Muscle of leg (tissue), 11 donors: ENCODE data around the gene CLMN. TPM values are rescaled to one million over a fixed set of nuclear protein-coding genes. Genes with fewer than 3 reads are reported as not detected.

Source experiments
- DNase-seq: peaks from one replicate; pipeline ENCODE4 v3.0.0; 2013
- H3K27ac ChIP-seq: one replicate; pipeline ENCODE4 v1.5.1; 2013; ENCODE audit warnings: mild to moderate bottlenecking, low read length, control low read depth
- H3K27me3 ChIP-seq: one replicate; pipeline ENCODE4 v1.6.1; 2013; ENCODE audit warnings: low read length; ENCODE audit not compliant: control insufficient read depth, insufficient read depth
- H3K36me3 ChIP-seq: one replicate; pipeline ENCODE4 v1.6.1; 2013; ENCODE audit warnings: low read length; ENCODE audit not compliant: control insufficient read depth, insufficient read depth
- H3K4me1 ChIP-seq: one replicate; pipeline ENCODE4 v1.6.1; 2013; ENCODE audit warnings: low read length; ENCODE audit not compliant: control insufficient read depth, insufficient read depth
- H3K4me3 ChIP-seq: one replicate; pipeline ENCODE4 v1.5.1; 2013; ENCODE audit warnings: low read length, control low read depth
- H3K9me3 ChIP-seq: replicated peaks from 2 replicates; pipeline ENCODE4 v1.6.1; 2013; ENCODE audit warnings: low read depth, low read length; ENCODE audit not compliant: control insufficient read depth
- WGBS: methylation state at CpG from one replicate; pipeline ENCODE4 v1.1.5; 2013; ENCODE audit warnings: missing lambda C conversion rate; ENCODE audit not compliant: insufficient coverage; 5-methylcytosine and 5-hydroxymethylcytosine counted together
- polyA plus RNA-seq, 8 donors: library from polyadenylated mRNA; unstranded; fragments of 120-200 nt; gene quantifications; one replicate each; pipeline versions ENCODE4 v1.2.1 to v1.2.3, GENCODE V29; 2013; ENCODE audit warnings: inconsistent platforms in 1 of 8, low replicate concordance in 1 of 8; ENCODE audit not compliant: insufficient read length in 8 of 8, insufficient read depth in 1 of 8
- total RNA-seq: library from RNA; stranded (reverse); fragments of 120-200 nt; gene quantifications from one replicate; pipeline ENCODE4 v1.2.4, GENCODE V29; 2013

CLMN gene
- total and polyA plus RNA-seq, 9 donors = 2.1 to 4.0 (median 2.8) TPM

DNA sequence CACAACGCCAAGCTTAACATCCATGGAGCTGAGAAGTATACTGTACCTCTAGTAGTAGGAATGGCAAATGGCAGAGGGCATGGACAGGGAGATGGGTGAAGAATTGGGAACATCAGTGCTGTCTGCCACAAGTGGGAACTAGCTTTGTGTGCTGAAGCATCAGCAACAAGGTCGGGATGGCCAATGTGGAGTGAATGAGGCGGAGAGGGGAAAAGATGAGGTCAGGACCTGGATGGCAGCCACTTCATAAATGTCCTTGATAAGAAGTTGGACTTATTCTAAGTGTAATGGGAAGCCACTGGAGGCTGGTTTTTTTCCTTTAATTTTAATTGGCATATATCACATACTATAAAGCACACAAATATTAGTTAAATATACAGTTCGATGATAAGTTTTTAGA is 21.9 kb upstream of the CLMN start:
- 93% methylated on average over 2 of the region's 4 CpGs for WGBS
- Histone ChIP-seq H3K27me3 (peaks cover 12% of the 10 kb centered on the region), H3K9me3 (no peaks in the 10 kb centered on the region), H3K27ac (no peak overlapping the region), H3K36me3 (no peaks in the 10 kb centered on the region), H3K4me3 (no peak overlapping the region), H3K4me1 (no peaks in the 10 kb centered on the region)
- no peak for DNase-seq

DNA sequence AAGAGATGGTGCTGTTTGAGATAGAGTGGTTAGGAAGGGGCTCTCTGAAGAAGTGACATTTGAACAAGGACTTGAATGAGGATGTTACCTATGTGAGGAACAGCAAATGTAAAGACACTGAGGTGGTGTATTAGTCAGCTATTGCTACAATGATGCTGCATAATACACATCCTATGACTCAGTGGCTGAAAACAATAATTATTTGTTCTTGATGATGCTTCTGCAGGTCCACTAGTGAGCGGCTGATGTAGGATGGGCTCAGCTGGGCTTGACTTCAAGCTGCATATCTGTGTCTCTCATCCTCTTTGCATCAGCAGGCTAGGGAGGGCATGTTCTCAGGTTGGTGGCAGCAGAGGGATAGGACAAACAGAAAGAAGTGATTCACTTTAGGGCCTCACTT is 21.4 kb upstream of the CLMN start:
- no peak for DNase-seq
- H3K9me3 ChIP-seq = no peaks in the 10 kb centered on the region
- WGBS = 100% methylated on average over 1 of the region's 1 CpG
- H3K36me3 ChIP-seq = no peaks in the 10 kb centered on the region
- H3K4me3 ChIP-seq = no peak overlapping the region
- H3K4me1 ChIP-seq = no peaks in the 10 kb centered on the region
- H3K27ac ChIP-seq = no peak overlapping the region
- peaks cover 12% of the 10 kb centered on the region for H3K27me3 ChIP-seq

DNA sequence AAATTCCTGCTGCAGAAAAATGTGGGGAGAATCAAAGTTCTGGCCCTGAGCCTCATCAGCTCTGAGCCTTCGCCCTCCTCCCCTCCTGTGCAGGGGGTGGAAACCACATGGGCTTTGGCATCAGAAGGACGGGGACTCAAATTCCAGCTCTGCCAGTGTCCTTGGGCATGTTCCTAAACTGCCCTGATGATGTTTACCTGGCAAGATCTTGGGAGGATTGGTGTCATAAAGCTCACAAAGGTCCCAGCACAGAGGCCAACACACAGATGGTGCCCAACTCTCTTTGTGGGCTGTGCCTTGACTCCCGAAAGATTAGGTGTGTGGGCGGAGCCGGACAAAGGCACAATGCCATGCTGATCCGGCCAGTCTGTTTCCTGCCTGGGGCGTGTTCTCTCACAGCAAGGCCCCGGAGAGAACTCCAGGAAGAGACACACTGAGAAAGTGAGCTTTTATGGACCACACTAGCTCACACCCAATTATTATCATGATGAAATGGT is 20.5 kb upstream of the CLMN start:
- H3K27me3 ChIP-seq = peaks cover 15% of the 10 kb centered on the region
- no peaks in the 10 kb centered on the region for H3K4me1 ChIP-seq
- H3K9me3 ChIP-seq = no peaks in the 10 kb centered on the region
- 42% methylated on average over 6 of the region's 8 CpGs for WGBS
- no peak overlapping the region for H3K4me3 ChIP-seq
- no peak overlapping the region for H3K27ac ChIP-seq
- no peak for DNase-seq
- no peaks in the 10 kb centered on the region for H3K36me3 ChIP-seq

DNA sequence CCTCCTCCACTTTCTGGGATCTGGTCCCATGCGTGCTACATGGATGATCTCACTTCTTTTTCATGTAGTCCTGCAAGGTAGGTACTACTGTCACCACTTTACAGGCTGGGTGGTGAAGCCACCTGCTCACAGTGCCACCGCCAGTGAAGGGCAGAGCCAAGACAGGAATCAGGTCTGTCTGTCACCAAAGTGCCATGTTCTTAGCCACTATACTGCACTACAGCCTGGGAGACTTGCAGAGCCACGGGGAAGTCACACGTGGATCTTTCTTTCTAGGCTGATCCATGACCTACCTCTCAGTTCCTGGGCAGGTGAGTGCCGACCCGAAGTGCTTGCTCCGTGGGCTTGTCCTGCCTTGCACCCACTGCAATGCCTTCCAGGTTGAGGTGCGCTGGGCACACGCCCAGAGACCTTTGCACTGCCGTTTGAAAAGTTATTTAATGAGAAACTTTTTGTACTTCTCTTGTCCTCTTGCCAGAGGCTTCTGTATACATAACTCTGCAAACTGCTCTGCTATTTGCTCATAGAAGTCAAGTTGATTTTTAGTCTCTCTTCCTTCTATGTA is 19.7 kb upstream of the CLMN start:
- WGBS = 80% methylated on average over 7 of the region's 10 CpGs
- no peak overlapping the region for H3K27ac ChIP-seq
- no peaks in the 10 kb centered on the region for H3K36me3 ChIP-seq
- no peak overlapping the region for H3K4me3 ChIP-seq
- no peak for DNase-seq
- no peaks in the 10 kb centered on the region for H3K9me3 ChIP-seq
- peaks cover 15% of the 10 kb centered on the region for H3K27me3 ChIP-seq
- H3K4me1 ChIP-seq = no peaks in the 10 kb centered on the region

DNA sequence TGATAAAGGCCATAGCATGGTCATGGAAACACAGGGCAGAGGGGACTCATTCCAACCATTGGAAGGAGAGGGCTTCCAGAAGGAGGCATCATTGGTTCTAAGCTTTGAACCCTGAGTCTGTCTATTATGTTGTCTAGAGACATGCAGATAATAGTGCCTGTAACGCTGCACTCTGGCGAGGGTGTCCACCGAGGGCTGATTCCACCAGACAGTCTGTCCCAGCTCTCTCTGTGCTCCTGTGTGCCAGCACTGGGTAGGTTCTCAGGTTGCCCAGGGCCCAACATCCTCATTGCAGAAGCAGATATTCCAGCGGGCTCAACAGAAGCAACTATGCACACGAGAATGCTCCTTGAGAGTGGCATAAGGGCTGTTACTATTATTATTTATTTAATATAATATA is 18.7 kb upstream of the CLMN start:
- Histone ChIP-seq H3K36me3 (no peaks in the 10 kb centered on the region), H3K27ac (no peak overlapping the region), H3K4me3 (no peak overlapping the region), H3K4me1 (no peaks in the 10 kb centered on the region), H3K27me3 (peaks cover 15% of the 10 kb centered on the region), H3K9me3 (no peaks in the 10 kb centered on the region)
- DNase-seq = no peak
- WGBS = 79% methylated on average over 3 of the region's 5 CpGs

DNA sequence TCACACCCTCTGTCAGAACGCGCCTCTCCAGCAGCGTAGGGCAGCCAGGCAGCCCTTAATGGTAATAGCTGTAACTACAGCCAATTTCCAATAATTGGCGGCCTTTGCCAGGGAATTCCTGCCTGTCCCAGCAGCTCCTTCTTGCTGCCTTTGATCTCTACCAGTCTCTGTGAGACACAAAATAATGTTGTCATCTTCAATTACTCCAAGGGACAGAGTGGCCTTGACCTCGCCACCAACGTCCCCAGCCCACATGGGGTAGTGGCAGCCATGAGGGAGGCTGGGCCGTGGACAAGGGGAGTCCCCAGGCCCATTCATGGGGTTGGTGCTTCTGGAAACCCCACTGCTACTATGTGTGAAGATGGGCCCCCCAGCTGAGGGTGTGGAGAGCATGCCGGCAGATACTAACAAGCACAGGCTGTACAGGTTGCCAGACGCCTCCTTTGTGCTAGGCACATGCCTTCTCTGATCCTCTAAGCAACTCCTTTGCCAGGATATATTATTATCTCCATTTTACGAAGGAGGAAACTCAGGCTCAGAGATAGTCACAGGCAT is 17.4 kb upstream of the CLMN start:
- H3K27ac ChIP-seq = no peak overlapping the region
- no peak for DNase-seq
- H3K4me3 ChIP-seq = no peak overlapping the region
- H3K9me3 ChIP-seq = no peaks in the 10 kb centered on the region
- WGBS = 67% methylated on average over 8 of the region's 10 CpGs
- H3K27me3 ChIP-seq = peaks cover 15% of the 10 kb centered on the region
- no peaks in the 10 kb centered on the region for H3K36me3 ChIP-seq
- no peaks in the 10 kb centered on the region for H3K4me1 ChIP-seq

DNA sequence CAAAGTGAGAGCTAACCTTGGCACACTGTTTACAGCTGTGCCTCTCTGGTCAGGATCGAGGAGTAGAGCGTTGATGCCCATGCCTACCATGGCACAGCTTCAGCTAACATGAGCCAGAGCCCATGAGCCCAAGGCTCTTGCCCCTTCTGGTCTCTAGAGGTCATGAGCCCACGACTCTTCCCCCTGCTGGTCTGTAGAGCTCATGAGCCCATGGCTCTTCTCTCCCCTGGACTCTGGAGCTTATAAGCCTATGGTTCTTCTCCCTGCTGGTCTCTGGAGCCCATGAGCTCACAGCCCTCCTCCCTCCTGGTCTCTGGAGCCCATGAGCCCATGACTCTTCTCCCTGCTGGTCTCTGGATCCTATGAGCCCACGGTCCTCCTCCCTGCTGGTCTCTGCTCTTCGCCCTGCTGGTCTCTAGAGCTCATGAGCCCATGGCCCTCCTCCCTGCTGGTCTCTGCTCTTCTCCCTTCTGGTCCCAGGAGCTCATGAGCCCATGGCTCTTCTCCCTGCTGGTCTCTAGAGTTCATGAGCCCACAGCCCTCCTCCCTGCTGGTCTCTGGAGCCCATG is 16.6 kb upstream of the CLMN start:
- Histone ChIP-seq H3K9me3 (no peaks in the 10 kb centered on the region), H3K36me3 (no peaks in the 10 kb centered on the region), H3K27me3 (peaks cover 16% of the 10 kb centered on the region), H3K27ac (no peak overlapping the region), H3K4me3 (no peak overlapping the region), H3K4me1 (no peaks in the 10 kb centered on the region)
- 89% methylated on average over 5 of the region's 5 CpGs for WGBS
- DNase-seq = no peak

DNA sequence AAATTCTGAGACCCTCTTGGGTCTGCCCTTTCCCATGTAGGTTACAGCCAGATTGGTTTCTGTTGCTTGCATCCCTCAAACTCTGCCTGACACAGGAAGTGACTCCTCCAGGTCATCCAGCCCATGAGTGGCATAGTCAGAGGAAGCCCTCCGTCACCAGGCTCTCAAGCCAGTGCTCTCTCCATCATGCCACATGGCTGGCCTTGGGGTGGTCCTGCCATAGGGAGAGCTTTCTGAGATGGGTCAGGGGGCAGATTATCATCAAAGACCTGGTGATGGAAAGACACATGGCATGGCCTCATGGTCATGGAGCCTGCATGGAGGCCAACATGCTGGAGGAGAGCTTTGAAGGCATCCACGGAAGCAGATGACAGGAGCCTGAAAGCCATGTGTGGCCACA is 15.4 kb upstream of the CLMN start:
- no peaks in the 10 kb centered on the region for H3K4me1 ChIP-seq
- no CpG with 5 or more reads among the region's 2 CpGs for WGBS
- H3K9me3 ChIP-seq = no peaks in the 10 kb centered on the region
- peaks cover 16% of the 10 kb centered on the region for H3K27me3 ChIP-seq
- H3K27ac ChIP-seq = no peak overlapping the region
- H3K36me3 ChIP-seq = no peaks in the 10 kb centered on the region
- H3K4me3 ChIP-seq = no peak overlapping the region
- no peak for DNase-seq

DNA sequence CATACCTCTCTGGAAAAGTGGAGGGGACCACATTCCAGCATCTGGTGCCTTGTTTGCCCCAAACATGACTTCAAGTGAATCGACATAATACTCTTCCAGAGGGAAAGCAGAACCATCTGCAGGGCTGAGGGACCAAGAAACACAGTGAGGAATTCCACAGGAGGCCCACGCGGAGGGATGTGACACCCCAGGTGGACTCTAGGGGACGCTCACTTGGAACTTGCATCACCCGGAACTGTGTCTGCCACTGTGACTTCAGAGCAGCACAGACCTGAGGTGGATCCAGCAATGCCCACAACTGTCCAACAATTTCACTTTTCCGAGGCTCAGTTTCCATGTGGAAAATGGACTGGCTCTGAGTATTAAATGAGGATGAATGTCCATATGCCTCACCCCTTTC is 14.3 kb upstream of the CLMN start:
- 58% methylated on average over 5 of the region's 6 CpGs for WGBS
- Histone ChIP-seq H3K4me1 (no peaks in the 10 kb centered on the region), H3K9me3 (no peaks in the 10 kb centered on the region), H3K36me3 (no peaks in the 10 kb centered on the region), H3K27ac (no peak overlapping the region), H3K27me3 (peaks cover 16% of the 10 kb centered on the region), H3K4me3 (no peak overlapping the region)
- no peak for DNase-seq

DNA sequence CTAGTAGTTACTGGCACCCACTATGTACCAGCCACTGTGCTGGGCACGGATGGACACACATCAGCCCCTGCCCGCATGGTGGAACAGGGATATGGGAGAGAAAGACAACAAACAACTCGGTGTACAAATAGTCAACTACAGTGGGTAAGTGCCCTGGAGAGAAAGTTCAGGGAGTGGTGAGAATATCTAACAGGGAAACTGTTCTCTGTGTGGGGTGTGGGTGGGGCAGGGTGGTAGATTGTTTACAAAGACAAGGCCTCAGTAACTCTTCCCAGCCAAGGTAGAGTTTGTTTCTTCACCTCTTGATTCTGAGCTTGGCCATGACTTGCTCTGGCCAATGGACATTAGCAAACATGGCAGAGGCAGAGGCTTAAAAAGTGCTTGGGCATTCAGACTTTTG is 12.9 kb upstream of the CLMN start:
- H3K4me1 ChIP-seq = no peaks in the 10 kb centered on the region
- no peaks in the 10 kb centered on the region for H3K36me3 ChIP-seq
- DNase-seq = no peak
- 86% methylated on average over 3 of the region's 3 CpGs for WGBS
- no peak overlapping the region for H3K4me3 ChIP-seq
- no peaks in the 10 kb centered on the region for H3K9me3 ChIP-seq
- H3K27me3 ChIP-seq = peaks cover 12% of the 10 kb centered on the region
- H3K27ac ChIP-seq = no peak overlapping the region
